GM18870 (cell line): ENCODE measurements around the gene OR2G3.

ENCODE experiments used
- ATAC-seq: cut with Tn5 transposase; IDR thresholded peaks from one replicate; pipeline ENCODE4 v1.9.1; 2021; ENCODE audit warnings: moderate library complexity; ENCODE audit not compliant: unreplicated experiment

OR2G3 gene

GRCh38 chr1:247605286-247605685, at the start of gene OR2G3:
OR2G3 (plus strand) TSS chr1:247605586; CDS start chr1:247605586, 0 bp downstream.
- no peak for ATAC-seq

GRCh38 chr1:247557926-247558674, 47.3 kb upstream of the OR2G3 start:
- no peak for ATAC-seq

GRCh38 chr1:247561711-247562110, 43.7 kb upstream of the OR2G3 start:
- ATAC-seq = no peak

GRCh38 chr1:247562198-247562597, 43.2 kb upstream of the OR2G3 start:
- ATAC-seq = no peak

GRCh38 chr1:247574236-247574635, 31.1 kb upstream of the OR2G3 start:
- no peak for ATAC-seq

GRCh38 chr1:247574664-247575063, 30.7 kb upstream of the OR2G3 start:
- ATAC-seq = no peak

GRCh38 chr1:247576514-247576913, 28.9 kb upstream of the OR2G3 start:
- ATAC-seq = no peak

- no peak for ATAC-seq
Observed at GRCh38 chr1:247578946-247579460, 26.4 kb upstream of the OR2G3 start.

GRCh38 chr1:247588060-247588459, 17.3 kb upstream of the OR2G3 start, which contains the start of gene OR2G2:
OR2G2 (plus strand) TSS chr1:247588360; CDS start chr1:247588360, 0 bp downstream.
- no peak for ATAC-seq

- no peak for ATAC-seq
Observed at GRCh38 chr1:247613405-247613804, 8.0 kb downstream of the OR2G3 start.

GRCh38 chr1:247614625-247615024, 9.2 kb downstream of the OR2G3 start:
- ATAC-seq = no peak

- ATAC-seq = no peak
Observed at GRCh38 chr1:247627951-247628350, 22.6 kb downstream of the OR2G3 start.

- no peak for ATAC-seq
Observed at GRCh38 chr1:247638011-247638410, 32.6 kb downstream of the OR2G3 start.

GRCh38 chr1:247638781-247639180, 33.4 kb downstream of the OR2G3 start:
- ATAC-seq = no peak

GRCh38 chr1:247639381-247639981, 34.1 kb downstream of the OR2G3 start:
- ATAC-seq = no peak

- no peak for ATAC-seq
Observed at GRCh38 chr1:247642742-247643141, 37.4 kb downstream of the OR2G3 start.

- no peak for ATAC-seq
Observed at GRCh38 chr1:247646867-247647266, 41.5 kb downstream of the OR2G3 start.

GRCh38 chr1:247647864-247648263, 42.5 kb downstream of the OR2G3 start:
- ATAC-seq = no peak

- no peak for ATAC-seq
Observed at GRCh38 chr1:247653040-247653439, 47.7 kb downstream of the OR2G3 start.
